Esophagus muscularis mucosa (tissue), 4 donors: ENCODE measurements around the gene PTPRJ. TPM values are rescaled to one million over a fixed set of nuclear protein-coding genes. Genes with fewer than 3 reads are reported as not detected.

Source experiments
- DNase-seq: peaks from one replicate; pipeline ENCODE4 v3.0.0-alpha.2; 2017; ENCODE audit errors: extremely low spot score
- H3K27ac ChIP-seq, 4 donors: fragments of 200-600 bp; sonication (generic); replicated peaks in 1 of 4; 1 replicate in 3 of 4; 2 replicates in 1 of 4; pipeline ENCODE4 v1.5.1; 2016 to 2019; ENCODE audit warnings: mild to moderate bottlenecking in 1 of 4
- H3K27me3 ChIP-seq, 4 donors: fragments of 200-600 bp; sonication (generic); one replicate each; pipeline versions ENCODE4 v1.5.1 to v1.6.0; 2016 to 2019
- H3K36me3 ChIP-seq, 4 donors: fragments of 200-600 bp; sonication (generic); one replicate each; pipeline ENCODE4 v1.5.1; 2016 to 2019
- H3K4me1 ChIP-seq, 4 donors: fragments of 200-600 bp; sonication (generic); one replicate each; pipeline ENCODE4 v1.5.1; 2016 to 2019
- H3K4me3 ChIP-seq, 4 donors: fragments of 200-600 bp; sonication (generic); 1 replicate in 2 of 4; 2 replicates in 2 of 4; pipeline ENCODE4 v1.5.1; 2016 to 2019; ENCODE audit warnings: mild to moderate bottlenecking in 4 of 4, moderate library complexity in 1 of 4
- H3K9me3 ChIP-seq, 4 donors: fragments of 200-600 bp; sonication (generic); 1 replicate in 3 of 4; 2 replicates in 1 of 4; pipeline ENCODE4 v1.5.1; 2016 to 2019
- EP300 ChIP-seq: sonication (generic); formaldehyde crosslinking; IDR thresholded peaks from one replicate; pipeline ENCODE4 v1.6.1; 2017; ENCODE audit warnings: antibody characterized with exemption
- POLR2A ChIP-seq: fragments of 450-650 bp; IDR thresholded peaks from one replicate; pipeline ENCODE4 v1.6.1; 2017; ENCODE audit warnings: antibody characterized with exemption, moderate library complexity, mild to moderate bottlenecking, low read depth
- POLR2AphosphoS5 ChIP-seq, 2 donors: sonication (generic); formaldehyde crosslinking; IDR thresholded peaks; one replicate each; pipeline ENCODE4 v1.6.1; 2017; ENCODE audit warnings: antibody characterized with exemption in 2 of 2
- WGBS: methylation state at CpG from one replicate; pipeline ENCODE4 v1.1.5; 2018; 5-methylcytosine and 5-hydroxymethylcytosine counted together
- intact Hi-C: fragments of 100-400 bp; cut with DNase I; formaldehyde crosslinking; loops from one replicate; pipeline ENCODE4 v1.15.1; 2023
- total RNA-seq, 4 donors: library from RNA; depleted of rRNA; stranded (reverse); fragments of >200 nt; gene quantifications; one replicate each; pipeline versions ENCODE4 v1.1.0 to v1.2.1, GENCODE V29; 2016
- TF ChIP-seq, protein P1 (sequence below), 3 experiments: fragments of 200-600 bp in 2 of 3; fragments of 450-650 bp in 1 of 3; sonication (generic) in 2 of 3; IDR thresholded peaks; one replicate each; pipeline ENCODE4 v1.5.1; 2017 to 2019; ENCODE audit warnings: antibody characterized with exemption in 3 of 3, mild to moderate bottlenecking in 2 of 3, moderate library complexity in 1 of 3

The PTPRJ gene
- total RNA-seq, 4 donors from 2014 or later: 8.3 to 14.1 (median 10.5) TPM

DNA sequence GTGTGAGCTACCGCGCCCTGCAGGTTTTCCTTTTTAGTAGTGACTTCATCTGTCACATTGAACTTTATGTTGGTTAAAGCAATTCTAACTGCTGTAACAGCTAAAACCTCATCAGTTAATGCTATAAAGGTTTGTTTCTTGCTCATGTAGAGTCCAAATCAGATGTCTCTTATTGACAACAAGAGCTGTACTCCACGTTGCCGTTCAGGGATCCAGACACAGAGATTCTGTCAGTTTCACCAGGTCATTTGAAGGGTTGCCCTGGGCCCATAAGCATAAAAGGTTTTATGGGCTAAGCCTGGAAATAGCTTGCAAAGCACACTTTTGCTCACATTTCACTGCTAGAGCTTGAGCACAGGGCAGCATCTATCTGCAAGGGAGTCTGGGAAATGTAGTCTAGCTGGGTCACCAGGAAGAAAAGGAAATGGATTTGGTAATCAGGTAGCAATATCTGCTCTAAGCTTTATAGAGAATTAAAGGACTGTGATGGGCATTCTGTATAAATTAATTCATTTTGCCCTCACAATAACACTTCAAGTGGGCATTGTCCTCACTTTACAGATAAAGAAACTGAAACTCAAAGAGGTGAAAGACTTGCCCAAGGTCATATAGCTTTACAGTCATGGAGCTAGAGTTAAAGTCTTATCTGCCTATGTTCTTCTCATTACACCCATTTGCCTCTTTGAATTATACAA, 25.2 kb upstream of the PTPRJ start:
- Histone ChIP-seq H3K36me3 (no peaks in the 10 kb centered on the region), H3K4me3 (no peak overlapping the region), H3K9me3 (no peaks in the 10 kb centered on the region), H3K4me1 (no peaks in the 10 kb centered on the region), H3K27me3 (no peaks in the 10 kb centered on the region), H3K27ac (no peak overlapping the region)
- TF ChIP-seq EP300: no peak
- no peak for TF ChIP-seq POLR2AphosphoS5 (IDR thresholded peaks at IDR 0.05)
- TF ChIP-seq POLR2A: no peak
- TF ChIP-seq, protein P1, sequence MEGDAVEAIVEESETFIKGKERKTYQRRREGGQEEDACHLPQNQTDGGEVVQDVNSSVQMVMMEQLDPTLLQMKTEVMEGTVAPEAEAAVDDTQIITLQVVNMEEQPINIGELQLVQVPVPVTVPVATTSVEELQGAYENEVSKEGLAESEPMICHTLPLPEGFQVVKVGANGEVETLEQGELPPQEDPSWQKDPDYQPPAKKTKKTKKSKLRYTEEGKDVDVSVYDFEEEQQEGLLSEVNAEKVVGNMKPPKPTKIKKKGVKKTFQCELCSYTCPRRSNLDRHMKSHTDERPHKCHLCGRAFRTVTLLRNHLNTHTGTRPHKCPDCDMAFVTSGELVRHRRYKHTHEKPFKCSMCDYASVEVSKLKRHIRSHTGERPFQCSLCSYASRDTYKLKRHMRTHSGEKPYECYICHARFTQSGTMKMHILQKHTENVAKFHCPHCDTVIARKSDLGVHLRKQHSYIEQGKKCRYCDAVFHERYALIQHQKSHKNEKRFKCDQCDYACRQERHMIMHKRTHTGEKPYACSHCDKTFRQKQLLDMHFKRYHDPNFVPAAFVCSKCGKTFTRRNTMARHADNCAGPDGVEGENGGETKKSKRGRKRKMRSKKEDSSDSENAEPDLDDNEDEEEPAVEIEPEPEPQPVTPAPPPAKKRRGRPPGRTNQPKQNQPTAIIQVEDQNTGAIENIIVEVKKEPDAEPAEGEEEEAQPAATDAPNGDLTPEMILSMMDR (IDR thresholded peaks at IDR 0.05): no peak
- no peak for DNase-seq
- WGBS: 92% methylated on average over 4 of the region's 4 CpGs
- intact Hi-C loops: no loop called here

DNA sequence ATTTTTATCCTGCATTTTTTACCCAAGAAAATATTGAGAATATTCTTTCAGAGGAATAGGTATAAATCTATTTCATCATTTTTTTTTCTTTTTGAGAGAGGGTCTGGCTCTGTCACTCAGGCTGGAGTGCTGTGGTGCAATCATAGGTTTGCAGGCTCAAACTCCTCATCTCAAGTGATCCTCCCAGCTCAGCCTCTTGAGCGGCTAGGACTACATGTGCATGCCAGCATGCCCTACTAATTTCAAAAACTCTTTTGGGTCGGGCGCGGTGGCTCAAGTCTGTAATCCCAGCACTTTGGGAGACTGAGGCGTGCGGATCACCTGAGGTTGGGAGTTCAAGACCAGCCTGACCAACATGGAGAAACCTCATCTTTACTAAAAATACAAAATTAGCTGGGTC, 20.3 kb upstream of the PTPRJ start:
- intact Hi-C loops: no loop called here
- TF ChIP-seq, protein P1 (IDR thresholded peaks at IDR 0.05): no peak
- TF ChIP-seq POLR2AphosphoS5 (IDR thresholded peaks at IDR 0.05) (no peak), EP300 (no peak), POLR2A (no peak)
- Histone ChIP-seq H3K4me1 (no peaks in the 10 kb centered on the region), H3K9me3 (no peaks in the 10 kb centered on the region), H3K27me3 (no peaks in the 10 kb centered on the region), H3K36me3 (no peaks in the 10 kb centered on the region), H3K27ac (no peak overlapping the region), H3K4me3 (no peak overlapping the region)
- over 99% methylated on average over 6 of the region's 6 CpGs for WGBS
- no peak for DNase-seq

DNA sequence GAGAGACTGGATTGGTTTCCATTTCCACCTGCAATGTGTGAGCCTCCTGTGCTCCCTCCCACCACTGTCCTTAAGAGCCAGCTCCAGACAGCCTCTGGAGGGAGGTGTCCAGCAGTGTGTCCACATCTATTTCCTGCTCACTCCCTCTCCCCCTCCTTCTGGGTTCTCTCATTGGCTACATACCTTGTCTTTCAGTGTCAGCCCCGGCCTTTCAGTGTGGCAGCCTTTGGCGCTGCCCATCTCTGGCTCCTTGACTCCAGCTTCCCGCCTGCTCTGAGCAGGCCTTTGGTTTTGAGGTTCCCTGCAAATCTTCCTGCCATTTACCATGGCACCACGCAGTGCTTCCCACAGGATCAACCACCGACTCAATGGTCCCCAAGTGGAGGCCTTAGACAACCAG, 19.0 kb upstream of the PTPRJ start:
- no peak for TF ChIP-seq EP300
- intact Hi-C loops: no loop called here
- 96% methylated on average over 5 of the region's 5 CpGs for WGBS

DNA sequence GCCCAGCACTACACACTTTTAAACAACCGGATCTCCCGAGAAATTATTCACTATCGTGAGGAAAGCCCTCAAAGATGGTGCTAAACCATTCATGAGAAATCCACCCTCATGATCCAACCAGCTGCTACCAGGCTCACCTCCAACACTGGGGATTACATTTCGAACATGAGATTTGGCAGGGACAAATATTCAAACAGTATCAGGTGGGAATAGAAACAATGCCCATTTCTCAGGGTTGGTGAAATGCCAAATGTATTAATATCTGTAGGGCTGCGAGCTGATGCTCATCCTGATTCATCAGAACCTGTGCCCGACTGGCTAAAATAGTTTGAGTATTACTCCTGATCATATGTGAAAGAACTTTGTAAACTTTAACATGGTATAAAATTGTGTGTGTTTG, 15.8 kb upstream of the PTPRJ start:
- intact Hi-C loops: no loop called here
- Histone ChIP-seq H3K4me3 (no peak overlapping the region), H3K9me3 (no peaks in the 10 kb centered on the region), H3K4me1 (no peaks in the 10 kb centered on the region), H3K36me3 (no peaks in the 10 kb centered on the region), H3K27me3 (no peaks in the 10 kb centered on the region), H3K27ac (no peak overlapping the region)
- no peak for DNase-seq
- no peak for TF ChIP-seq EP300
- no peak for TF ChIP-seq POLR2AphosphoS5 (IDR thresholded peaks at IDR 0.05)
- no peak for TF ChIP-seq POLR2A
- TF ChIP-seq, protein P1 (IDR thresholded peaks at IDR 0.05): no peak
- 98% methylated on average over 5 of the region's 6 CpGs for whole genome bisulfite sequencing

More for the DNA sequence above, 19.0 kb upstream of the PTPRJ start:
- no peak for DNase-seq
- H3K4me1 ChIP-seq: no peaks in the 10 kb centered on the region
- H3K27ac ChIP-seq: no peak overlapping the region
- H3K9me3 ChIP-seq: no peaks in the 10 kb centered on the region
- no peaks in the 10 kb centered on the region for H3K27me3 ChIP-seq
- no peaks in the 10 kb centered on the region for H3K36me3 ChIP-seq
- no peak overlapping the region for H3K4me3 ChIP-seq

DNA sequence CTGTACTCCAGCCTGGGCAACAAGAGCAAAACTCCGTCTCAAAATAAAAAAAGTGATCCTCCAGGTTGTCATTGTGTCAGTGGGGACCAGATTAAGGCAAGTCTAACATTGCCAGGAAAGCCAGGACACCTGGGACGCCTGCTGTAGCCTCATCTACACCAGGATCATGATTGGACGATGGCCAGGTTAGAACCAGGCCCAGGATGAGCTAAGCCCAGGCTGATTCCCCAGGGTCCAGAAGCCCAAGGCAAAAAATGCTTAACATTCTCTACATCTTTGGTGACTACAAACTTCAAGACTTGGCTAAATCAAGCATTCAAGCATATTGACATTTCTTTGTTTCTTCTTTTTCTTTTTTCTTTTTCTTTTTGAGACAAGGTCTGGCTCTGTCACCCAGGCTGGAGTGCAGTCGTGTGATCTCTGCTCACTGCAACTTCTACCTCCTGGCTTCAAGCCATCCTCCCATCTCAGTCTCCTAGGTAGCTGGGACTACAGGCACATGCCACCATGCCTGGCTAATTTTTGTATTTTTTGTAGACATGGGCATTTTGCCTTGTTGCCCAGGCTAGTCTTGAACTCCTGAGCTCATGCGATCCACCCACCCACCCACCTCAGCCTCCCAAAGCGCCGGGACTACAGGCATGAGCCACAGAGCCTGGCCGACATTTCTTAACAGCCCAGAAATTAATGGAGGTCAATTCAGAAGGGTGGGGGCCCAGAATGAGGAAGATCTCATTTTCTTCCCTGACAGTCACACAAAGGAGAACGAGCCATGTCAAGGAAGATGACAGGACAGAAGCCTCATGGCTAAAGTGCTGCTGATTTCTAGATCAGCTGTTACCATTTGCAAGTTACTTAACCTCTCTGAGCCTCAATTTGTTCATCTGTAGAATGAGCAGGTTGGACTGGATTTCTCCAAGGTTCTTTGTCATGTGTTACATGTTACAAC, 12.5 kb upstream of the PTPRJ start:
- DNase-seq: no peak
- no peak for TF ChIP-seq POLR2AphosphoS5 (IDR thresholded peaks at IDR 0.05)
- TF ChIP-seq, protein P1 (IDR thresholded peaks at IDR 0.05): no peak
- no peak for TF ChIP-seq EP300
- TF ChIP-seq POLR2A: no peak
- H3K36me3 ChIP-seq: no peaks in the 10 kb centered on the region
- H3K9me3 ChIP-seq: no peaks in the 10 kb centered on the region
- H3K4me1 ChIP-seq: no peaks in the 10 kb centered on the region
- H3K27ac ChIP-seq: no peak overlapping the region
- H3K4me3 ChIP-seq: no peak overlapping the region
- intact Hi-C loops: no loop called here
- WGBS: 82% methylated on average over 9 of the region's 9 CpGs
- no peaks in the 10 kb centered on the region for H3K27me3 ChIP-seq
